ENCODE measurements around the gene CABLES1. TPM values are rescaled to one million over a fixed set of nuclear protein-coding genes. Genes with fewer than 3 reads are reported as not detected.

Gene CABLES1
- total RNA-seq, 3 donors from 2014 or later = 8.1 to 13.0 (median 11.6) TPM

GRCh38 chr18:23302851-23303527 lies 167.7 kb downstream of the CABLES1 start:
- intact Hi-C loops (cut with DNase I, micrococcal nuclease) = no loop called here
- no peak for DNase-seq

GRCh38 chr18:23306822-23307221 lies 171.5 kb downstream of the CABLES1 start:
- ATAC-seq = peak; percentile 46
- no peaks in the 10 kb centered on the region for H3K9me3 ChIP-seq

More at GRCh38 chr18:23302851-23303527, 167.7 kb downstream of the CABLES1 start:
- peak; percentile 25 for ATAC-seq
- Histone ChIP-seq H3K4me3 (no peak overlapping the region), H3K9me3 (no peaks in the 10 kb centered on the region), H3K4me1 (ENCODE audit: low read depth) (no peaks in the 10 kb centered on the region), H3K36me3 (ENCODE audit: low read depth) (no peaks in the 10 kb centered on the region)
- TF ChIP-seq CTCF (IDR thresholded peaks at IDR 0.05) = no peak

GRCh38 chr18:23307567-23308295 lies 172.4 kb downstream of the CABLES1 start:
- H3K9me3 ChIP-seq = no peaks in the 10 kb centered on the region
- intact Hi-C loops (cut with DNase I, micrococcal nuclease) = no loop called here

More at GRCh38 chr18:23306822-23307221, 171.5 kb downstream of the CABLES1 start:
- intact Hi-C loops (cut with DNase I, micrococcal nuclease) = no loop called here
- H3K36me3 ChIP-seq (ENCODE audit: low read depth) = no peaks in the 10 kb centered on the region
- no peak for TF ChIP-seq CTCF (IDR thresholded peaks at IDR 0.05)
- no peak overlapping the region for H3K4me3 ChIP-seq
- H3K4me1 ChIP-seq (ENCODE audit: low read depth) = no peaks in the 10 kb centered on the region
- no peak for DNase-seq

More at GRCh38 chr18:23307567-23308295, 172.4 kb downstream of the CABLES1 start:
- Histone ChIP-seq H3K4me3 (no peak overlapping the region), H3K36me3 (ENCODE audit: low read depth) (no peaks in the 10 kb centered on the region), H3K4me1 (ENCODE audit: low read depth) (no peaks in the 10 kb centered on the region)
- TF ChIP-seq CTCF (IDR thresholded peaks at IDR 0.05) = no peak
- no peak for DNase-seq
- ATAC-seq = peak; percentile 40

Other genes with a start within 250 kb of the CABLES1 start
- 10 to 100 TPM; 18.5 to 21.4 (median 20.1) TPM for gene RBBP8, start 202.2 kb upstream of the CABLES1 start, total RNA-seq